K562 (cell line): Measurements from ENCODE around the gene DAB2IP. TPM values are rescaled to one million over a fixed set of nuclear protein-coding genes. Genes with fewer than 3 reads are reported as not detected.
A peak's percentile ranks its signal among the peaks of the same experiment; 100 is the strongest.

Experiments
- ATAC-seq: fragments of 200-7000 bp; cut with Tn5 transposase; 3 replicates; pipeline ENCODE4 v1.9.1; 2020; ENCODE audit warnings: moderate library complexity
- BruUV-seq: library from RNA; stranded (reverse); fragments of 400-500 nt; replicated peaks from 2 replicates; lab custom pipeline; 2021; lab: Mats Ljungman, UMichigan
- CTCF ChIA-PET: fragments of 300-600 bp; formaldehyde crosslinking; extraction: SDS; loops from one replicate; lab custom pipeline; 2021; ENCODE audit warnings: low intra/inter-chr PET ratio; lab: Yijun Ruan, JAX
- POLR2A ChIA-PET: fragments of 300-600, 350-650 bp; sonication (Branson Sonifier 250); formaldehyde crosslinking; extraction: SDS; loops from one replicate; lab custom pipeline; 2021; ENCODE audit warnings: antibody characterized with exemption, inconsistent platforms; lab: Yijun Ruan, JAX
- DNase-seq, 4 experiments: peaks; one replicate each; pipeline versions ENCODE4 v3.0.0 to v3.0.0-alpha.2; 2011 to 2018; ENCODE audit warnings: low spot score in 3 of 4, mixed read lengths in 3 of 4; ENCODE audit errors: extremely low read depth in 1 of 4
- FAIRE-seq: peaks from 2 replicates; lab custom pipeline; 2011; peaks lifted over from hg19 to GRCh38; lab: Jason Lieb, UNC
- H2AFZ ChIP-seq: 2 replicates; pipeline ENCODE4 v1.6.0; 2011; ENCODE audit warnings: low read depth, low read length, control low read depth, inconsistent platforms
- H3K27ac ChIP-seq: fragments of 200-600 bp; 3 replicates; pipeline ENCODE4 v1.8.0; 2011; ENCODE audit warnings: low read depth, mild to moderate bottlenecking, control low read depth, inconsistent platforms, low read length, moderate library complexity, mixed read lengths; ENCODE audit errors: extremely low read depth
- H3K27me3 ChIP-seq, 2 experiments: fragments of 300-600 bp in 1 of 2; 2 replicates in 1 of 2; 3 replicates in 1 of 2; pipeline versions ENCODE4 v1.6.0 to v1.8.0; 2011; ENCODE audit warnings: inconsistent platforms in 2 of 2, low read length in 2 of 2, mild to moderate bottlenecking in 1 of 2, mixed read lengths in 1 of 2, moderate library complexity in 1 of 2; ENCODE audit not compliant: control insufficient read depth in 2 of 2, insufficient read depth in 2 of 2
- H3K36me3 ChIP-seq: fragments of 300-600 bp; 3 replicates; pipeline ENCODE4 v1.8.0; 2011; ENCODE audit warnings: mild to moderate bottlenecking, low read length, inconsistent platforms; ENCODE audit not compliant: control insufficient read depth, insufficient read depth
- H3K4me1 ChIP-seq, 2 experiments: fragments of 200-600 bp in 1 of 2; replicated peaks in 1 of 2; 2 replicates in 1 of 2; 3 replicates in 1 of 2; pipeline versions ENCODE4 v1.5.1 to v1.8.0; 2011; ENCODE audit warnings: inconsistent platforms in 2 of 2, low read length in 2 of 2, mild to moderate bottlenecking in 1 of 2, mixed read lengths in 1 of 2, moderate library complexity in 1 of 2; ENCODE audit not compliant: control insufficient read depth in 2 of 2, insufficient read depth in 2 of 2
- H3K4me2 ChIP-seq: 2 replicates; pipeline ENCODE4 v1.6.1; 2011; ENCODE audit warnings: low read length, control low read depth, inconsistent platforms, mixed read lengths; ENCODE audit not compliant: insufficient read depth
- H3K4me3 ChIP-seq: fragments of 200-600 bp; sonication (generic), shearing (Covaris generic); 2 replicates; pipeline ENCODE4 v1.5.1; 2016; ENCODE audit warnings: control low read depth, inconsistent platforms
- H3K79me2 ChIP-seq: fragments of 200-600 bp; 3 replicates; pipeline ENCODE4 v1.8.0; 2011; ENCODE audit warnings: low read length, inconsistent platforms; ENCODE audit not compliant: control insufficient read depth, insufficient read depth
- H3K9ac ChIP-seq, 2 experiments: 2 replicates each; pipeline versions ENCODE4 v1.6.0 to v1.6.1; 2011; ENCODE audit warnings: low read depth in 2 of 2, low read length in 2 of 2, control low read depth in 1 of 2, inconsistent platforms in 1 of 2, mild to moderate bottlenecking in 1 of 2, mixed read lengths in 1 of 2; ENCODE audit not compliant: insufficient read depth in 1 of 2
- H3K9me1 ChIP-seq: one replicate; pipeline ENCODE4 v1.6.0; 2011; ENCODE audit warnings: inconsistent platforms, mild to moderate bottlenecking, low read length, moderate library complexity; ENCODE audit not compliant: control insufficient read depth, insufficient read depth
- H3K9me3 ChIP-seq: replicated peaks from 2 replicates; pipeline ENCODE4 v1.5.1; 2011; ENCODE audit warnings: low read depth, low read length, inconsistent platforms; ENCODE audit not compliant: control insufficient read depth, insufficient read depth
- H4K20me1 ChIP-seq: replicated peaks from 2 replicates; pipeline ENCODE4 v1.6.1; 2011; ENCODE audit warnings: low read length, inconsistent platforms, mixed read lengths; ENCODE audit not compliant: control insufficient read depth, insufficient read depth
- C11orf30 ChIP-seq: fragments of 450-650 bp; IDR thresholded peaks from 2 replicates; pipeline ENCODE4 v1.6.1; 2016; ENCODE audit warnings: low read depth, mild to moderate bottlenecking
- DLX4 ChIP-seq: fragments of 250-450 bp; sonication (Bioruptor Pico); IDR thresholded peaks from 2 replicates; pipeline ENCODE4 v1.6.1; 2021; ENCODE audit warnings: mild to moderate bottlenecking
- LARP7 ChIP-seq: fragments of 450-650 bp; IDR thresholded peaks from 2 replicates; pipeline ENCODE4 v1.6.1; 2016
- NFE2 ChIP-seq: IDR thresholded peaks from 2 replicates; pipeline ENCODE4 v1.6.1; 2014; ENCODE audit warnings: antibody characterized with exemption, low read depth
- PRDM10 ChIP-seq: fragments of 450-650 bp; IDR thresholded peaks from 2 replicates; pipeline ENCODE4 v1.6.1; 2018; ENCODE audit not compliant: partially characterized antibody
- USF1 ChIP-seq: sonication (generic); formaldehyde crosslinking; IDR thresholded peaks from 2 replicates; pipeline ENCODE4 v1.9.0; 2022; ENCODE audit warnings: mild to moderate bottlenecking, missing genetic modification reagents
- ZBTB1 ChIP-seq: sonication (generic); formaldehyde crosslinking; IDR thresholded peaks from 2 replicates; pipeline ENCODE4 v1.8.1; 2023; ENCODE audit warnings: missing genetic modification reagents, low read depth, mild to moderate bottlenecking, borderline replicate concordance
- ZBTB17 ChIP-seq: fragments of 450-650 bp; formaldehyde crosslinking; IDR thresholded peaks from 2 replicates; pipeline ENCODE4 v1.4.0; 2020; ENCODE audit warnings: mild to moderate bottlenecking
- WGBS: fragments of 100-300 bp; shearing (Covaris generic); methylation state at CpG from one replicate; pipeline ENCODE4 v1.1.6; 2016; ENCODE audit warnings: low coverage, mixed read lengths; ENCODE audit not compliant: insufficient coverage; ENCODE audit errors: missing lambda C conversion rate; 5-methylcytosine and 5-hydroxymethylcytosine counted together
- in situ Hi-C: fragments of 300-500 bp; cut with MboI; formaldehyde crosslinking; loops from 4 replicates; pipeline ENCODE4 v1.15.0; 2018; ENCODE audit warnings: inconsistent platforms, mixed read lengths
- intact Hi-C: fragments of 100-400 bp; cut with micrococcal nuclease; formaldehyde crosslinking; loops from 2 replicates; pipeline ENCODE4 v1.14.2; 2022
- polyA plus RNA-seq, 8 experiments: library from polyadenylated mRNA; depleted of rRNA in 4 of 8; stranded (reverse) in 5 of 8; unstranded in 3 of 8; fragments of >200 nt; fragmentation: Nextera tagmentation in 2 of 8; fragmentation: Illumina TruSeq in 1 of 8; extraction: Ambion mirVana in 2 of 8; extraction: Trizol in 1 of 8; gene quantifications; 2 replicates each; pipeline versions ENCODE4 v1.2.1 to v1.2.3, GENCODE V29; 2011 to 2014; ENCODE audit warnings: inconsistent platforms in 1 of 8, missing spikeins in 1 of 8
- total RNA-seq, 7 experiments: library from RNA; depleted of rRNA in 6 of 7; stranded (reverse); fragments of >200 nt in 6 of 7; fragmentation: Illumina TruSeq in 2 of 7; extraction: Trizol in 2 of 7; gene quantifications; 2 replicates each; pipeline versions ENCODE4 v1.2.1 to v1.2.3, GENCODE V29; 2011 to 2021; ENCODE audit warnings: low replicate concordance in 1 of 7

Gene DAB2IP
- total and polyA plus RNA-seq, 9 of the 15 experiments (the other 6 are each of a cell fraction or from before 2014, with no cell fraction given), result 0.04 to 0.31 (median 0.08) TPM; not detected in 5

- Histone ChIP-seq H3K9me1 (no peaks in the 10 kb centered on the region), H2AFZ (no peak overlapping the region), H3K9ac (no peak overlapping the region), H3K27me3 (peaks cover 5 to 37% of the 10 kb centered on the region in 2 experiments; a peak in 4 of 5 replicates), H3K9me3 (no peaks in the 10 kb centered on the region)
- CTCF ChIA-PET, result no interaction called here
- no TSS peak for BruUV-seq
- ATAC-seq, result no peak
- TF ChIP-seq C11orf30, result peak; percentile 11; the same call in 1 of the 2 replicates
- TF ChIP-seq DLX4 (CRISPR knock-in tag), result no peak
- TF ChIP-seq, all 486 proteins: peak for 1
- POLR2A ChIA-PET, result interaction anchor here (1.4 kb wide), 3 partner anchors 9 to 10 kb away, joined by 4 to 6 read pairs (median 4); no protein-coding TSS in a partner anchor
- FAIRE-seq (no peak), DNase-seq (no peak)
- Histone ChIP-seq H3K36me3 (no peaks in the 10 kb centered on the region), H3K4me3 (no peak overlapping the region), H3K4me2 (no peak overlapping the region), H3K27ac (no peak overlapping the region), H3K79me2 (no peaks in the 10 kb centered on the region), H4K20me1 (peaks cover under 1% of the 10 kb centered on the region; the same call in 1 of the 2 replicates), H3K4me1 (peaks cover 5 to 11% of the 10 kb centered on the region in 2 experiments; a peak in 4 of 5 replicates)
- intact Hi-C loops (no loop called here), in situ Hi-C loops (no loop called here)
- WGBS, result 16% methylated on average over 13 of the region's 13 CpGs
These were observed 172.2 kb downstream of the DAB2IP start for GRCh38 chr9:121823451-121824169.

GRCh38 chr9:121824651-121825030 is 173.2 kb downstream of the DAB2IP start:
- POLR2A ChIA-PET, result interaction anchor here (0.6 to 1.0 kb wide), 4 partner anchors 9 to 1222 kb away, joined by 3 read pairs; no protein-coding TSS in a partner anchor
- no peak overlapping the region; the same call in 2 of the 3 replicates for H3K27ac ChIP-seq
- DNase-seq (peak; percentile 16 to 31 (median 24)), FAIRE-seq (no peak), ATAC-seq (peak; percentile 71)
- no peak overlapping the region for H3K4me3 ChIP-seq
- in situ Hi-C loops (no loop called here), intact Hi-C loops (no loop called here)
- H3K79me2 ChIP-seq, result no peaks in the 10 kb centered on the region
- H4K20me1 ChIP-seq, result no peaks in the 10 kb centered on the region; the same call in 1 of the 2 replicates
- 2% methylated on average over 4 of the region's 4 CpGs for whole genome bisulfite sequencing
- CTCF ChIA-PET, result no interaction called here
- H3K36me3 ChIP-seq, result no peaks in the 10 kb centered on the region
- no peaks in the 10 kb centered on the region for H3K9me1 ChIP-seq
- no peak overlapping the region for H3K9ac ChIP-seq
- no TSS peak for BruUV-seq
- H3K27me3 ChIP-seq, result peaks cover under 1 to 27% of the 10 kb centered on the region in 2 experiments; a peak in 3 of 5 replicates
- no peaks in the 10 kb centered on the region for H3K9me3 ChIP-seq
- H2AFZ ChIP-seq, result peak overlapping the region; percentile 22; the same call in 1 of the 2 replicates
- H3K4me2 ChIP-seq, result no peak overlapping the region; the same call in 1 of the 2 replicates
- peaks cover 5 to 11% of the 10 kb centered on the region in 2 experiments; a peak in 4 of 5 replicates for H3K4me1 ChIP-seq
- TF ChIP-seq LARP7 (no peak), NFE2 (peak; percentile 52), PRDM10 (no peak), ZBTB17 (CRISPR knock-in tag) (no peak), ZBTB1 (CRISPR knock-in tag) (no peak), USF1 (CRISPR knock-in tag) (no peak)
